Measurements from ENCODE around the gene ICAM4.
A peak's percentile ranks its signal among the peaks of the same experiment; 100 is the strongest.
"Not testable (repeated sequence)": the region's sequence is repeated elsewhere in the genome, so short reads cannot be mapped to it uniquely, and the experiment has no call there.

The ICAM4 gene, protein sequence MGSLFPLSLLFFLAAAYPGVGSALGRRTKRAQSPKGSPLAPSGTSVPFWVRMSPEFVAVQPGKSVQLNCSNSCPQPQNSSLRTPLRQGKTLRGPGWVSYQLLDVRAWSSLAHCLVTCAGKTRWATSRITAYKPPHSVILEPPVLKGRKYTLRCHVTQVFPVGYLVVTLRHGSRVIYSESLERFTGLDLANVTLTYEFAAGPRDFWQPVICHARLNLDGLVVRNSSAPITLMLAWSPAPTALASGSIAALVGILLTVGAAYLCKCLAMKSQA

DNA sequence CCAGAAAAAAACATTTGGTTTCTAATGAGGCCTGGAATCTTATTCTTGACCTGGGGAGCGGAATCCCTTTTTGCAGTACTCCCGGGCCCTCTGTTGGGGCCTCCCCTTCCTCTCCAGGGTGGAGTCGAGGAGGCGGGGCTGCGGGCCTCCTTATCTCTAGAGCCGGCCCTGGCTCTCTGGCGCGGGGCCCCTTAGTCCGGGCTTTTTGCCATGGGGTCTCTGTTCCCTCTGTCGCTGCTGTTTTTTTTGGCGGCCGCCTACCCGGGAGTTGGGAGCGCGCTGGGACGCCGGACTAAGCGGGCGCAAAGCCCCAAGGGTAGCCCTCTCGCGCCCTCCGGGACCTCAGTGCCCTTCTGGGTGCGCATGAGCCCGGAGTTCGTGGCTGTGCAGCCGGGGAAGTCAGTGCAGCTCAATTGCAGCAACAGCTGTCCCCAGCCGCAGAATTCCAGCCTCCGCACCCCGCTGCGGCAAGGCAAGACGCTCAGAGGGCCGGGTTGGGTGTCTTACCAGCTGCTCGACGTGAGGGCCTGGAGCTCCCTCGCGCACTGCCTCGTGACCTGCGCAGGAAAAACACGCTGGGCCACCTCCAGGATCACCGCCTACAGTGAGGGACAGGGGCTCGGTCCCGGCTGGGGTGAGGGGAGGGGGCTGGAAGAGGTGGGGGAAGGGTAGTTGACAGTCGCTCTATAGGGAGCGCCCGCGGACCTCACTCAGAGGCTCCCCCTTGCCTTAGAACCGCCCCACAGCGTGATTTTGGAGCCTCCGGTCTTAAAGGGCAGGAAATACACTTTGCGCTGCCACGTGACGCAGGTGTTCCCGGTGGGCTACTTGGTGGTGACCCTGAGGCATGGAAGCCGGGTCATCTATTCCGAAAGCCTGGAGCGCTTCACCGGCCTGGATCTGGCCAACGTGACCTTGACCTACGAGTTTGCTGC lies at the start of gene ICAM4:
TSS of gene ICAM4 (plus strand) at position 153 of the 935 bp plus-strand sequence. CDS start at position 211, 58 bp downstream.
- peaks cover 69% of the 10 kb centered on the region for H3K4me1 ChIP-seq
- H3K27me3 ChIP-seq = peaks cover 58% of the 10 kb centered on the region
- H3K4me3 ChIP-seq = peak within 1 kb of the TSS; percentile 62
- H4K20me1 ChIP-seq = peaks cover 52% of the 10 kb centered on the region
- no peaks in the 10 kb centered on the region for H3K9me3 ChIP-seq
- peak within 1 kb of the TSS; percentile 33; the same call in 1 of the 2 replicates for H3K27ac ChIP-seq
- no peak for TF ChIP-seq Cebpa-rat (IDR thresholded peaks at IDR 0.05)
- H3K9ac ChIP-seq = peak within 1 kb of the TSS; percentile 40; the same call in 1 of the 2 replicates
- peak within 1 kb of the TSS; percentile 93 for H3K4me2 ChIP-seq
- H3K36me3 ChIP-seq = peaks cover 33% of the 10 kb centered on the region

DNA sequence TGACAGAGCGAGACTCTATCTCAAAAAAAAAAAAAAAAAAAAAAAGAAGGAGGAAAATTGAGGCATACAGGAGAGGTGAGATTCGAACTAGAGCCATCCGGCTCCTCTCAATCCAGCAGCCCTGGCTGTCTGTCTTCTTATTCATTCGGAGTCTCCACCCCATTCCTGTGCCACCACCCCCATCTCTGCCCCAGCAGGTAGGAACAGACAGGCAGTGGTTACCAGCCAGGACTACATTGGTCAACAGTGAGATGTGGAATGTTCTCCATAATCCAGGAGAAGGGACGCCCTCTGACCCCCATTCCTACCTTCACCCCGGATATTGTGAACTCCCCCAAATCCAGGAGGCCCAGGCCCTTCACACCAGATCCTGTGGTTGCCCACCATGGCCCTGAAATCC lies 49.1 kb upstream of the ICAM4 start:
- Histone ChIP-seq H3K27me3 (no peaks in the 10 kb centered on the region), H4K20me1 (no peaks in the 10 kb centered on the region), H3K9ac (no peak overlapping the region; the same call in 1 of the 2 replicates), H3K27ac (peak overlapping the region; percentile 94), H3K9me3 (no peaks in the 10 kb centered on the region), H3K4me2 (peak overlapping the region; percentile 94), H3K36me3 (no peaks in the 10 kb centered on the region), H3K4me3 (no peak overlapping the region), H3K4me1 (peaks cover 100% of the 10 kb centered on the region)
- TF ChIP-seq Cebpa-rat (IDR thresholded peaks at IDR 0.05) = no peak

DNA sequence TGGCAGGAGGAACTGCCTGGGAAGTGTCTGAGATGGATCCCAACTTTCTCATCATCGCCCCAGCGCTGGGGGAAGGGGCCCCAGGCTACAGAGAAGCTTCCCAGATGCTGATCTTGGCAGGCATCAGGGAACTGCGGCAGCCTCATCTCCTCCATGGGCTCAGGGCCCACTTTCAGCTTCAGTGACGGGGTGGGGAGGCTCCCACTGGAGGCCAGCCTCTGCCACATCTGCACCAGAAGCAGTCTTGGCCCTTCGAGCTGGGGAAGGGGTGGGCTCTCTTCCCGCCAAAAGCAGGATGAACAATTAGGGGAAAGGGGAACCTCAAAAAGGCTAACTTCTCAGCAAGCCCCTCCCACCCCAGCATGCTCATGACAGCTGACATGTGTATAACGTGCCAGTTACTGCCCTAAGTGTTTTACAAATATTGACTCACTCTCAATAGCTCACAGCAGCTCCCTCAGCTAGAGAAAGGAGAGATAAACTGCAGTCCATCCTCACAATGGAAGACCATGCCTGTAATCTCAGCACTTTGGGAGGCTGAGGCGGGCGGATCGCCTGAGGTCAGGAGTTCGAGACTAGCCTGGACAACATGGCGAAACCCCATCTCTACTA lies 48.5 kb upstream of the ICAM4 start:
- Histone ChIP-seq H3K27ac (peak overlapping the region; percentile 94), H3K4me1 (peaks cover 100% of the 10 kb centered on the region), H3K9ac (no peak overlapping the region; the same call in 1 of the 2 replicates), H3K4me3 (no peak overlapping the region), H3K36me3 (no peaks in the 10 kb centered on the region), H3K4me2 (peak overlapping the region; percentile 94), H3K27me3 (no peaks in the 10 kb centered on the region), H4K20me1 (no peaks in the 10 kb centered on the region), H3K9me3 (no peaks in the 10 kb centered on the region)
- no peak for TF ChIP-seq Cebpa-rat (IDR thresholded peaks at IDR 0.05)

DNA sequence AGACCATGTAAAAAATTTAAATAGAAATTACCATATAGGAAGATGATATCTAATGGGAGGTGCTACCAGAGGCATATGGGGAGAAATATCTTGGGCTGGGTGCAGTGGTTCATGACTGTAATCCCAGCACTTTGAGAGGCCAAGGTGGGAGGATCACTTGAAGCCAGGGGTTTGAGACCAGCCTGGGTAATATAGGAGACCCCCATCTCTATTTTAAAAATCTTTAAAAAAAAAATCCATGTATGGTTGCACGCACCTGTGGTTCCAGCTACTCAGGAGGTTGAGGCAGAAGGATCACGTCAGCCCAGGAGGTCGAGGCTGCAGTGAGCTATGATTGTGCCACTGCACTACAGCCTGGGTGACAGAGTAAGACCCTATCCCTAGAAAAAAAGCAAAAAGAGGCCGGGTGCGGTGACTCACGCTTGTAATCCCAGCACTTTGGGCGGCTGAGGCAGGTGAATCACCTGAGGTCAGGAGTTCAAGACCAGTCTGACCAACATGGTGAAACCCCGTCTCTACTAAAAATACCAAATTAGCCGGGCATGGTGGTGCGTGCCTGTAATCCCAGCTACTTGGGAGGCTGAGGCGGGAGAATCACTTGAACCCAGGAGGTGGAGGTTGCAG lies 44.8 kb upstream of the ICAM4 start:
- peaks cover 100% of the 10 kb centered on the region for H3K4me1 ChIP-seq
- H3K9me3 ChIP-seq, H4K20me1 ChIP-seq, H3K9ac ChIP-seq, H3K27me3 ChIP-seq, H3K4me3 ChIP-seq, H3K36me3 ChIP-seq: not testable (repeated sequence)
- H3K27ac ChIP-seq = peak overlapping the region; percentile 88
- peak overlapping the region; percentile 77 for H3K4me2 ChIP-seq

DNA sequence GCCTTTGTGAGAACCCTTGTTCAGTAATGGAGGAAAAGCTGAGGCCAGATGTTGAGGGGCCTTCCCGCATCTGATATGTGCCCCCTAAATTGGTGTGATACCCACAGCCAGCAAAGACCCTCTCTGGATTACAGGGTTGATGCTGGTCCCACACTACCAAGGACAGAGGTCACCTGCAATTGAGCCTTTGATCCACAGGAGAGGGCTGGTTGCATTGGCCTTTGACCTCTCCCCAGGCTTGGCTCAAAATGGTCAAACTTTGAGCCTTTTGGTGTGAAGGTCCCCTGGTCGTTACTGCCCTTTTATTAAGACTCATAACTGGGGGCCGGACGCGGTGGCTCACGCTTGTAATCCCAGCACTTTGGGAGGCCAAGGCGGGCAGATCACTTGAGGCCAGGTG lies 43.1 kb upstream of the ICAM4 start:
- TF ChIP-seq Cebpa-rat (IDR thresholded peaks at IDR 0.05) = no peak
- H3K27me3 ChIP-seq = no peaks in the 10 kb centered on the region
- no peak overlapping the region for H3K4me3 ChIP-seq
- no peaks in the 10 kb centered on the region for H4K20me1 ChIP-seq
- H3K9ac ChIP-seq = peak overlapping the region; percentile 57; the same call in 1 of the 2 replicates
- H3K4me2 ChIP-seq = peak overlapping the region; percentile 77
- H3K27ac ChIP-seq = peak overlapping the region; percentile 88
- H3K36me3 ChIP-seq = no peaks in the 10 kb centered on the region
- peaks cover 100% of the 10 kb centered on the region for H3K4me1 ChIP-seq
- H3K9me3 ChIP-seq = no peaks in the 10 kb centered on the region

- no peaks in the 10 kb centered on the region for H3K9me3 ChIP-seq
- peak overlapping the region; percentile 88 for H3K27ac ChIP-seq
- no peaks in the 10 kb centered on the region for H3K36me3 ChIP-seq
- H3K27me3 ChIP-seq = no peaks in the 10 kb centered on the region
- peaks cover 92% of the 10 kb centered on the region for H3K4me1 ChIP-seq
- H4K20me1 ChIP-seq = no peaks in the 10 kb centered on the region
- no peak for TF ChIP-seq Cebpa-rat (IDR thresholded peaks at IDR 0.05)
- H3K4me2 ChIP-seq = peak overlapping the region; percentile 77
- no peak overlapping the region for H3K4me3 ChIP-seq
- H3K9ac ChIP-seq = peak overlapping the region; percentile 45; the same call in 1 of the 2 replicates
These were observed 41.4 kb upstream of the ICAM4 start for GRCh38 chr19:10245189-10245939.

DNA sequence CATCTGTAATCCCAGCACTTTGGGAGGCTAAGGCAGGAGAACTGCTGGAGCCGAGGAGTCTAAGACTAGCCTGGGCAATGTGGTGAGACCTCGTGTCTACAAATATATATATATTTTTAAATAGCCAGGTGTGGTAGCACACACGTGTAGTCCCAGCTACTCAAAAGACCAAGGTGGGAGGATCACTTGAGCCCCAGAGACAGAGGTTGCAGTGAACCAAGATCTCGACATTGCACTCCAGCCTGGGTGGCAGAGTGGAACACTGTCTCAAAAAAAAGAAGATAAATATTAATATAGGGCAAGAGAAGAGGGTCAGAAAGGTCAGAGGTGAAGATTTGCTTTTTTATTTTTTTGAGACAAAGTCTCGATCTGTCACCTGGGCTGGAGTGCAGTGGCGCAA lies 40.2 kb upstream of the ICAM4 start:
- Histone ChIP-seq H3K36me3 (no peaks in the 10 kb centered on the region), H4K20me1 (no peaks in the 10 kb centered on the region), H3K4me1 (peaks cover 90% of the 10 kb centered on the region), H3K27me3 (no peaks in the 10 kb centered on the region), H3K27ac (peak overlapping the region; percentile 54), H3K9ac (no peak overlapping the region), H3K4me2 (peak overlapping the region; percentile 77; the same call in 1 of the 2 replicates), H3K4me3 (no peak overlapping the region), H3K9me3 (no peaks in the 10 kb centered on the region)
- no peak for TF ChIP-seq Cebpa-rat (IDR thresholded peaks at IDR 0.05)

GRCh38 chr19:10251792-10252694 lies 34.7 kb upstream of the ICAM4 start, which contains the start of gene MRPL4:
Gene MRPL4 (plus strand): TSS chr19:10252214. CDS start chr19:10252254, 40 bp downstream.
- no peak for TF ChIP-seq Cebpa-rat (IDR thresholded peaks at IDR 0.05)
- peak within 1 kb of the TSS; percentile 85 for H3K27ac ChIP-seq
- peaks cover 56% of the 10 kb centered on the region for H3K4me1 ChIP-seq
- H3K4me2 ChIP-seq = peak within 1 kb of the TSS; percentile 96
- H3K36me3 ChIP-seq = peaks cover 38% of the 10 kb centered on the region
- H3K4me3 ChIP-seq = peak within 1 kb of the TSS; percentile 89
- no peaks in the 10 kb centered on the region for H3K9me3 ChIP-seq
- H3K27me3 ChIP-seq = no peaks in the 10 kb centered on the region
- peak within 1 kb of the TSS; percentile 89 for H3K9ac ChIP-seq
- H4K20me1 ChIP-seq = peaks cover 18% of the 10 kb centered on the region; the same call in 1 of the 2 replicates

Measured in BLaER1 (cell line).